Keratinocyte (primary cell): Measurements from ENCODE around the gene FOXA1. TPM values are rescaled to one million over a fixed set of nuclear protein-coding genes. Genes with fewer than 3 reads are reported as not detected.
A peak's percentile ranks its signal among the peaks of the same experiment; 100 is the strongest.

ENCODE experiments used
- DNase-seq: peaks from one replicate; pipeline ENCODE4 v3.0.0-alpha.2; 2011; ENCODE audit warnings: low read depth, missing footprints, low spot score
- FAIRE-seq: peaks from 2 replicates; lab custom pipeline; 2011; peaks lifted over from hg19 to GRCh38; lab: Jason Lieb, UNC
- H2AFZ ChIP-seq: 2 replicates; pipeline ENCODE4 v1.6.0; 2012; ENCODE audit warnings: low read length, control low read depth, inconsistent platforms; ENCODE audit not compliant: control insufficient read depth
- H3K27ac ChIP-seq: 2 replicates; pipeline ENCODE4 v1.5.1; 2011; ENCODE audit warnings: low read length; ENCODE audit not compliant: control insufficient read depth, insufficient read depth
- H3K27me3 ChIP-seq: 3 replicates; pipeline ENCODE4 v1.6.0; 2011; ENCODE audit warnings: low read length; ENCODE audit not compliant: control insufficient read depth, insufficient read depth; ENCODE audit errors: extremely low read depth
- H3K36me3 ChIP-seq, 2 experiments: 2 replicates in 1 of 2; 3 replicates in 1 of 2; pipeline ENCODE4 v1.5.1; 2011; ENCODE audit warnings: low read length in 2 of 2, mild to moderate bottlenecking in 1 of 2; ENCODE audit not compliant: control insufficient read depth in 2 of 2, insufficient read depth in 2 of 2; ENCODE audit errors: extremely low read depth in 1 of 2
- H3K4me1 ChIP-seq: 3 replicates; pipeline ENCODE4 v1.5.1; 2011; ENCODE audit warnings: low read length; ENCODE audit not compliant: control insufficient read depth, insufficient read depth; ENCODE audit errors: extremely low read depth
- H3K4me2 ChIP-seq: 3 replicates; pipeline ENCODE4 v1.6.0; 2011; ENCODE audit warnings: low read depth, low read length; ENCODE audit not compliant: control insufficient read depth, insufficient read depth; ENCODE audit errors: extremely low read depth
- H3K4me3 ChIP-seq, 3 experiments: fragments of 200-600 bp in 1 of 3; sonication (generic) in 1 of 3; 2 replicates in 2 of 3; 3 replicates in 1 of 3; pipeline ENCODE4 v1.5.1; 2011 to 2016; ENCODE audit warnings: low read length in 3 of 3, mild to moderate bottlenecking in 3 of 3, control low read depth in 2 of 3, inconsistent platforms in 1 of 3, low read depth in 1 of 3, mixed read lengths in 1 of 3, mixed run types in 1 of 3, moderate library complexity in 1 of 3; ENCODE audit not compliant: control insufficient read depth in 2 of 3, insufficient read depth in 2 of 3; ENCODE audit errors: extremely low read depth in 1 of 3
- H3K79me2 ChIP-seq: 2 replicates; pipeline ENCODE4 v1.6.0; 2012; ENCODE audit warnings: low read length; ENCODE audit not compliant: control insufficient read depth, insufficient read depth
- H3K9ac ChIP-seq: 3 replicates; pipeline ENCODE4 v1.6.0; 2011; ENCODE audit warnings: low read length; ENCODE audit not compliant: control insufficient read depth, insufficient read depth; ENCODE audit errors: extremely low read depth
- H3K9me1 ChIP-seq: 3 replicates; pipeline ENCODE4 v1.6.0; 2011; ENCODE audit warnings: low read length; ENCODE audit not compliant: control insufficient read depth, insufficient read depth; ENCODE audit errors: extremely low read depth
- H3K9me3 ChIP-seq: 2 replicates; pipeline ENCODE4 v1.5.1; 2012; ENCODE audit warnings: low read depth, low read length; ENCODE audit not compliant: control insufficient read depth
- H4K20me1 ChIP-seq: 3 replicates; pipeline ENCODE4 v1.6.0; 2011; ENCODE audit warnings: low read length; ENCODE audit not compliant: control insufficient read depth, insufficient read depth; ENCODE audit errors: extremely low read depth
- CTCF ChIP-seq, 3 experiments: IDR thresholded peaks in 1 of 3; conservative IDR thresholded peaks in 1 of 3; optimal IDR thresholded peaks in 1 of 3; 2 replicates in 2 of 3; 3 replicates in 1 of 3; pipeline versions ENCODE3 to v1.5.1; 2011; ENCODE audit warnings: low read length in 3 of 3, mild to moderate bottlenecking in 3 of 3, moderate library complexity in 2 of 3, control low read depth in 1 of 3, inconsistent platforms in 1 of 3; ENCODE audit not compliant: insufficient read depth in 2 of 3; ENCODE audit errors: extremely low read depth in 1 of 3
- EZH2 ChIP-seq: IDR thresholded peaks from one replicate; pipeline ENCODE4 v1.6.1; 2012; ENCODE audit warnings: inconsistent platforms, mild to moderate bottlenecking, low read length, moderate library complexity
- dilution Hi-C: fragments of 300-500 bp; cut with MboI; formaldehyde crosslinking; loops from one replicate; pipeline ENCODE4 v1.7.0; 2020; ENCODE audit warnings: low sequenced_read_pairs; ENCODE audit not compliant: extremely low pct_ligation_motif_present
- polyA plus RNA-seq, 5 experiments: library from polyadenylated mRNA; depleted of rRNA in 3 of 5; stranded (reverse) in 3 of 5; stranded (forward) in 1 of 5; unstranded in 1 of 5; fragments of >200 nt; gene quantifications; 1 replicate in 1 of 5; 2 replicates in 3 of 5; 3 replicates in 1 of 5; pipeline versions ENCODE4 v1.2.1 to v1.2.3, GENCODE V29; 2011 to 2012; ENCODE audit warnings: missing spikeins in 2 of 5, low read depth in 1 of 5, low replicate concordance in 1 of 5

The FOXA1 gene
- polyA plus RNA-seq, 1 donor (not counting 4 experiments of a cell fraction or from before 2014, with no cell fraction given) = 0.85 TPM

- Histone ChIP-seq H3K27ac (no peak overlapping the region), H3K9ac (no peak overlapping the region), H3K9me3 (no peaks in the 10 kb centered on the region), H3K9me1 (no peaks in the 10 kb centered on the region), H3K36me3 (no peaks in the 10 kb centered on the region), H3K27me3 (peaks cover 74% of the 10 kb centered on the region), H2AFZ (no peak overlapping the region), H3K4me3 (no peak overlapping the region), H4K20me1 (no peaks in the 10 kb centered on the region), H3K4me2 (peak overlapping the region; percentile 18), H3K79me2 (no peaks in the 10 kb centered on the region), H3K4me1 (peaks cover 12% of the 10 kb centered on the region)
- dilution Hi-C loops = no loop called here
- TF ChIP-seq EZH2 = peak; percentile 35
- TF ChIP-seq CTCF (optimal IDR thresholded peaks at IDR 0.05 in 1 of 3, IDR thresholded peaks at IDR 0.05 in 1 of 3, conservative IDR thresholded peaks at IDR 0.05 in 1 of 3; ENCODE audit: extremely low read depth in 1 of 3, insufficient read depth in 2 of 3, low read length in 3 of 3) = no peak
- FAIRE-seq (no peak), DNase-seq (no peak)
Measured at GRCh38 chr14:37597914-37598746, 3.1 kb upstream of the FOXA1 start.

GRCh38 chr14:37597538-37597913 lies 2.5 kb upstream of the FOXA1 start:
- DNase-seq (no peak), FAIRE-seq (no peak)
- peak; percentile 52 to 61 (median 53) for TF ChIP-seq CTCF (optimal IDR thresholded peaks at IDR 0.05 in 1 of 3, IDR thresholded peaks at IDR 0.05 in 1 of 3, conservative IDR thresholded peaks at IDR 0.05 in 1 of 3; ENCODE audit: extremely low read depth in 1 of 3, insufficient read depth in 2 of 3, low read length in 3 of 3)
- TF ChIP-seq EZH2 = no peak
- peaks cover 74% of the 10 kb centered on the region for H3K27me3 ChIP-seq
- no peak overlapping the region for H2AFZ ChIP-seq
- H3K4me3 ChIP-seq = no peak overlapping the region
- no peaks in the 10 kb centered on the region for H3K9me3 ChIP-seq
- no peaks in the 10 kb centered on the region for H3K36me3 ChIP-seq
- peaks cover 12% of the 10 kb centered on the region for H3K4me1 ChIP-seq
- dilution Hi-C loops = no loop called here
- H3K27ac ChIP-seq = no peak overlapping the region
- H3K79me2 ChIP-seq = no peaks in the 10 kb centered on the region
- no peaks in the 10 kb centered on the region for H3K9me1 ChIP-seq
- no peaks in the 10 kb centered on the region for H4K20me1 ChIP-seq
- no peak overlapping the region for H3K4me2 ChIP-seq
- H3K9ac ChIP-seq = no peak overlapping the region
